Hepatic stellate cell (primary cell): ENCODE results near the gene CRHBP.
"Not testable (repeated sequence)": the region's sequence is repeated elsewhere in the genome, so short reads cannot be mapped to it uniquely, and the experiment has no call there.

ENCODE experiments used
- DNase-seq: peaks from one replicate; pipeline ENCODE4 v3.0.0; 2011; ENCODE audit warnings: low spot score

CRHBP gene

DNA sequence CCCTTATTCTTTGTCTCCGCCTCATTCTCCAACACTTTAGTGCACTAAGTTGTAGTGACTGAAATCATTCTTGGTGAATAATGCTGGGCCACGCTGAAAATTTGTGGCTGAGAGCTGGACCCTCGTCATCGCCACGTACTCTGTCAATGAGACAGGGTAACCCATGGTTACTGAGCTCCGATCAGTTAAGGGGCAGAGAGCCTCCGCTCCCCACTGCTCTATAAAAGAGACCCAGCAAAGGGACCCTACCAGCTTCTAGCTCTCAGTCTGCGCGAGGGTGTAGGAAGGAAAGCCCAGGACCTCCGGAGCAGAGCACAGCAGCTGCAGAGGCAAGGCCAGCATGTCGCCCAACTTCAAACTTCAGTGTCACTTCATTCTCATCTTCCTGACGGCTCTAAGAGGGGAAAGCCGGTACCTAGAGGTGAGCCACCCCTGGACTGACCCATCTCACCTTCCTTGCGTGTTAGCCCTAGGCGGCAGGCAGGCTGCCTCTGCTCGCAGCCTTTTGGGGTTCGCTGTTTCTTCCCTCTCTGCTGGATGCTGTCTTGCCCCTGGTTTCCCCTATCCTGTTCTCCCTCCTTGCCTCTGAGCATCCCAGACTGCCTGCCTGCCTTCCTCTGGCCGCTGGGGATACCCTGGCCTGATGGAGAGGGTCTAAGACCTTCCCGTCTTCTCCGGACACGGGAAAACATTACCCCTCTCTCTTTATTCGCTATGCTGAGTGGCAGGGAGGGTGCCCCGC lies at the start of gene CRHBP:
CRHBP (plus strand) TSS at position 251 of the 742 bp plus-strand sequence; CDS start at position 341, 90 bp downstream.
- no peak for DNase-seq

DNA sequence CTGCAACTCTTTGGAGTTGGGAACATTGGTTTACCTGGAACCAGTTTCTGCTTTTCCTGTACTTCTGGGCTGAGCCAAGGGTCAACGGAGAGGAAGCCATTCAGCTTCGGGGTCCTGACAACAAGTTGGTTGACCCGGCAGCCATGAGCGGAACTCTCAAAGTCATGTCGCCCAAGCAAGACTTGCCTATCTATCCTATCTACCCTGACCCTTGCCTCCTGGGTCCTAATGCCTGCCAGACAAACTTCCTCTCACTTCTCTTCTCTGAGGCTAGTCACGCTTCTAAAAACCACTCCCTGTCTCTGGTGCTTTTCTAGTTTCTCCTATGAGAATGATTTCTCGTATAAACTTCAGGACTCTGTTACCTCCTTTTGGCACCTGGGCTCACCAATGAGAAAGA lies 44.7 kb upstream of the CRHBP start:
- DNase-seq = no peak

DNA sequence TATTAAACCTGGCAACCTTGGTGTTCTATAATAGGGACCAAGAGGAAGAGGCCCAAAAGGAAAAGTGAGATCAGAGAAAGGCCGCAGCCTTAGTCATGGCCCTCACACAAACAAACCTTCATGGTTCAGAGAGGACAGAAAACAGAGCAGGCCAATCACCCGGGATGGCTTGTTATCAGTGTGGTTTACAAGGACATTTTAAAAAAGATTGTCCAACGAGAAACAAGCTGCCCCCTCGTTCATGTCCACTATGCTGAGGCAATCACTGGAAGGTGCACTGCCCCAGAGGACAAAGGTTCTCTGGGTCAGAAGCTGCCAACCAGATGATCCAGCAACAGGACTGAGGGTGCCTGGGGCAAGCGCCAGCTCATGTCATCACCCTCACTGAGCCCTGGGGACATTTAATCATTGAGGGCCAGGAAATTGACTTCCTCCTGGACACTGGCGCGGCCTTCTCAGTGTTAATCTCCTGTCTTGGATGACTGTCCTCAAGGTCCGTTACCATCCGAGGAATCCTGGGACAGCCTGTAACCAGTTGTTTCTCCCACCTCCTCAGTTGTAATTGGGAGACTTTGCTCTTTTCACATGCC lies 42.4 kb upstream of the CRHBP start:
- not testable (repeated sequence) for DNase-seq

- DNase-seq = not testable (repeated sequence)
These were observed 38.2 kb upstream of the CRHBP start for GRCh38 chr5:76914671-76915070.

DNA sequence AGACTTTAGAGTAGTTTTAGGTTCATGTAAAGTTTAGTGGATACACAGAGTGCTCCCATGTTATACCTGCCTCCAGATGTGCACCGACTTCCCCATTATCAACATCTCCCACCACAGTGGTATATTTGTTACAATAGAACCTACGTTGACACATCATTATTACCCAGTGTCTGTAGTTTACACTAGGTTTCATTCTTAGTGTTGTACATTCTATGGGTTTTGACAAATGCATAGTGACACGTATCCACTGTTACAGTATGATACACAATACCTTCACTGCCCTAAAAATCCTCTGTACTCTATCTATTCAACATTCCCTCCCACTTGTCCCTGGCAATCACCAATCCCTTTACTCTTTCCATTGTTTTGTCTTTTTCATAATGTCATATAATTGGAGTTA lies 34.3 kb upstream of the CRHBP start:
- DNase-seq = no peak

- DNase-seq = no peak
These were observed 32.4 kb upstream of the CRHBP start for GRCh38 chr5:76920491-76920890.

DNA sequence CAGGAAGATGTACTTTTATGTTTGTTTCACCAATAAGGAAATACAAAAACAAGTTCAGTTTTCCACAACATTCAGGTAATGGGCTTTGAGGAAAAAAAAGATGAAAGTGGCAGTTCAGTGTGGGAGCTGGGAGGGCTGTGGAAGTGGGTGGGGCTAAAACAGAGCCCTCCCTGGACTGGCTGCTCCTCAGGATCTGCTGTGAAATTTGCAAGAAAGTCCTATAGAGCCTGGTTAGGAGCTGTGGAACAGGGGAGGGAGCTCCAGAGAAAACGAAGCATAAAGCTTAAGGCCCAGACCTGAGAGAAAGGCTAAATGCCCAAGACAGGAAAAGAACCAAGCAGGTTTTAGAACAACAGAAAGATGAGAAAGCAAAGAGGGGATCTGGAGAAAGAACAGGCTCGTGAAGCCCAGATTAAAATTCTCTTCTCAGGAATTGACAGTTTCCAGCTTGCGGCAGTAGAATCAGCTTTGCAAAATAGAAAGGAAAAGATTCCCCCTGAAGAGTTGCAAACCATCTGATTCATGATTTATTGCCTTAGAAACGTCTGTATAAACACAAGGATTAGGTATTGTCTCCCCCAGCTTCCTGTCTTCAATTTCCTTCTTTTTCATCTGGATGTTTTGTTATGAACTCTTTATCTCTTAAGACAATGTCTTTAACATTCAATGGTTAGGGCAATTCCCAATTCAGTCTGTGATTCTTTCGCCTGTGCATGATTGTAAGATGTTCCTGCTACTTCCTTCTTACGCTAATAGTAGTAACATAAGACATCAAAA lies 26.3 kb upstream of the CRHBP start:
- DNase-seq = no peak

DNA sequence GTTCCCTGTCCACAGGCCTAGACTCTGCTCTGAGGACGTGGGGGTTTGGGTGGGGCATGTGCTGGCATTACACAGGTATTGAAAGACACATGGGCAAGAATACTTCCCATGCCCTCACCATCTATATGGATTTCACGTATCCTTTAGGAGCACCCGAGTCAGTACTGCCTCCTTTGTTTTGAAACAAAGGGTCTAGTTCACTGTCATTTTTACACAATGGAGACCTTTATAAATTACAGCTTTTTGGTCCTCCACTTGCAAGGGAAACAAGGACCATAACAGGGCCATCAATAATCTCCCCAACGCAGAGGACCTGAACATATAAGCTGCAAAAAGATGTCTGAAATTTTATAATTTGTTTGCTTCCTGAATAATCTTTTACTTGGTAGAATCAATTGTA lies 24.9 kb upstream of the CRHBP start:
- no peak for DNase-seq

- DNase-seq = no peak
These were observed 22.8 kb upstream of the CRHBP start for GRCh38 chr5:76930083-76930482.

- DNase-seq = no peak
These were observed 14.7 kb upstream of the CRHBP start for GRCh38 chr5:76938177-76938576.

- DNase-seq = no peak
These were observed 11.8 kb upstream of the CRHBP start for GRCh38 chr5:76941000-76941399.

- DNase-seq = no peak
These were observed 11.4 kb upstream of the CRHBP start for GRCh38 chr5:76941442-76941841.

DNA sequence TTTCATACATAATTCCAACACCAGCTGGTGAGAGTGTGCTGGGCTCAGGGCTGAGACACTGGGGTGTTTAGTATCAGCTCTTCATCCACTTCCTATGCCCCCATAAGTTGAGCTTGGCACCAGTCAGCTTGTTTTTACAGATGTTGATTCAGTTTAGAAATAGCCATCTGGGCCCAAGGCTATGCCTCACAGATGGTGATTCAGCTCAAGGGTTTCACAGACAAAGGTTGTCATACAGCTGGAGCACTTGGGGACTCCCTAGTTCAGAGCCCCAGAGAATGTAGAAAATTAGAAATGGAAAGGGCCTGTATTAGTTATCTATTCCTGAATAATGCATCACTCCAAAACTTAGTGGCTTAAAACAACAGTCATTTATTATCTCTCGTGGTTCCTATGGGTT lies 10.3 kb upstream of the CRHBP start:
- peak; percentile 64 for DNase-seq

GRCh38 chr5:76943006-76943405 lies 9.8 kb upstream of the CRHBP start:
- DNase-seq = no peak

GRCh38 chr5:76944638-76945037 lies 8.2 kb upstream of the CRHBP start:
- no peak for DNase-seq

DNA sequence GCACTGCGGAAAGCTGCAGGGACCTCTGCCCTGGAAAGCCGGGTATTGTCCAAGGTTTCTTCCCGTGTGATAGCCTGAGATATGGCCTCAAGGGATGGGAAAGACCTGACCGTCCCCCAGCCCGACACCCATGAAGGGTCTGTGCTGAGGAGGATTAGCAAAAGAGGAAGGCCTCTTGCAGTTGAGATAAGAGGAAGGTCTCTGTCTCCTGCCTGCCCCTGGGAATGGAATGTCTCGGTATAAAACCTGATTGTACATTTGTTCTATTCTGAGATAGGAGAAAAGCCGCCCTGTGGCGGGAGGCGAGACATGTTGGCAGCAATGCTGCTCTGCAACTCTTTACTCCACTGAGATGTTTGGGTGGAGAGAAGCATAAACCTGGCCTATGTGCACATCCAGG lies 7.6 kb upstream of the CRHBP start:
- DNase-seq = not testable (repeated sequence)

- DNase-seq = no peak
These were observed 6.8 kb upstream of the CRHBP start for GRCh38 chr5:76946090-76946489.

- DNase-seq = no peak
These were observed 5.8 kb upstream of the CRHBP start for GRCh38 chr5:76947082-76947503.

GRCh38 chr5:76953551-76954382 lies 922 bp downstream of the CRHBP start:
- no peak for DNase-seq

- DNase-seq = no peak
These were observed 1.5 kb downstream of the CRHBP start for GRCh38 chr5:76954383-76954763.

DNA sequence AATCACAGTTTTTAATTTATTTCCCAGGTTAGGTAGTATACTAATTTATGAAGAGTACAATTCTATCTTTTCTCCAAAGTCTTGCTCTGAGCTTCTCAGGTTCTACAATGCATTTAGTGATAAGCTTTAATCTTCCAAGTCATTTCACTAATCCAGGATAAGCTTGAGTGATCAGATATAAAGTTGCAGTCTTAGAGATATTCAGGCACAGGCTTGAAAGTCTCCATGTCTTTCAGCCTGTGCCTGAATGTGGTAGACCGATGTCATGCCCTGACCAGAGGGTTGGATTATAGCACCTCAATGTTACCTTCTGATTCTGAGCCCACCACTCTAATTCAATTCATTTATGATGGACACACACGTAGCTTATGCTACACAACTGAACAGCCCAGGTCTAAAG lies 3.2 kb downstream of the CRHBP start:
- no peak for DNase-seq
